Ectodermal cell (in vitro differentiated cells): ENCODE data around the gene CNTNAP5.

Source experiments
- H3K27ac ChIP-seq: 2 replicates; pipeline ENCODE4 v1.7.0; 2013; ENCODE audit warnings: mild to moderate bottlenecking, low read depth, low read length; ENCODE audit not compliant: insufficient read depth, poor library complexity, severe bottlenecking
- H3K27me3 ChIP-seq: 2 replicates; pipeline ENCODE4 v1.7.0; 2013; ENCODE audit warnings: mild to moderate bottlenecking, low read length; ENCODE audit not compliant: insufficient read depth, control insufficient read depth, poor library complexity, severe bottlenecking
- H3K36me3 ChIP-seq: one replicate; pipeline ENCODE4 v1.7.0; 2013; ENCODE audit warnings: low read length; ENCODE audit not compliant: control insufficient read depth, insufficient read depth
- H3K4me1 ChIP-seq: one replicate; pipeline ENCODE4 v1.7.0; 2013; ENCODE audit warnings: low read length; ENCODE audit not compliant: control insufficient read depth, insufficient read depth
- H3K4me3 ChIP-seq: 2 replicates; pipeline ENCODE4 v1.7.0; 2013; ENCODE audit warnings: low read depth, low read length, control low read depth; ENCODE audit not compliant: insufficient read depth
- H3K9me3 ChIP-seq: 2 replicates; pipeline ENCODE4 v1.7.0; 2013; ENCODE audit warnings: mild to moderate bottlenecking, low read length, moderate library complexity; ENCODE audit not compliant: control insufficient read depth
- WGBS, 2 experiments: methylation state at CpG; one replicate each; pipeline ENCODE4 v1.1.7; 2013; ENCODE audit warnings: missing lambda C conversion rate in 2 of 2; 5-methylcytosine and 5-hydroxymethylcytosine counted together

Gene CNTNAP5

DNA sequence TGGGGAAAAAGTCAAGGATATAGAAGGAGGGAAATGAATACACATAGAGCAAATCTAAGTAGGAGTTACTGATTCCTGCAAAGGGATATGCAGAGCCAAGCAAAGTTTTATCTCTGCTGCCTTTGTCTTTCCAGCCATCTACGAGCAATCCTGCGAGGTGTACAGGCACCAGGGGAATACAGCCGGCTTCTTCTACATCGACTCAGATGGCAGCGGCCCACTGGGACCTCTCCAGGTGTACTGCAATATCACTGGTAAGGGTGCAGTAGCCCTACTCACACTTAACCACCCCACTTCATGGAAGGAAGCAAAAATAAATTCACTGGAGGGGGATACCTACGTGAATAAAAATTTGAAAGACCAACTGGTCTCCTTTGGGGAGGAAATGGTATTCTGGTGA is 584.6 kb downstream of the CNTNAP5 start:
- Histone ChIP-seq H3K9me3 (no peaks in the 10 kb centered on the region), H3K4me3 (no peak overlapping the region)
- WGBS, 2 experiments, result 78 to 80% methylated on average over 6 of the region's 6 CpGs

DNA sequence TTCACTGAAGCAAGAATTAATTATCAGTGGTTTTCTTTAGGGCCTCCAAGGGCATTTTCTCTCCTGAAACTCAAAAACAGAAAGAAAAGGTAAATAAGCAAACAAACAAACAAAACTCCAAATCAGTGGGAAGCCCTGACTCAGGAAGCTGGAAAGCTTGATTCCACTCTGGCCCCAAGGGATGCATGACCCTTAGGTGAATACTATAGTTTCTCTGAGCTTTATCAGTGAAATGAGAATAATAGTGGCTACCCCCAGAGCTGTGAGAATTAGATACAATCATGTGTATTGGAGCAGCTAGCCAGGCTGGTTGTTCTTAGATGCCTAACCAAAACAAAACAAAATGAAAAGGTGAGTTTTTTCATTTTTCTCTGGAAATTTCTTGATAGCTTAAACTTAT is 585.1 kb downstream of the CNTNAP5 start:
- Histone ChIP-seq H3K27ac (no peak overlapping the region), H3K36me3 (no peaks in the 10 kb centered on the region), H3K9me3 (no peaks in the 10 kb centered on the region), H3K4me1 (peaks cover 6% of the 10 kb centered on the region), H3K27me3 (no peaks in the 10 kb centered on the region), H3K4me3 (no peak overlapping the region)

More for the DNA sequence above, 584.6 kb downstream of the CNTNAP5 start:
- peaks cover 6% of the 10 kb centered on the region for H3K4me1 ChIP-seq
- H3K27ac ChIP-seq, result no peak overlapping the region
- H3K36me3 ChIP-seq, result no peaks in the 10 kb centered on the region
- no peaks in the 10 kb centered on the region for H3K27me3 ChIP-seq

DNA sequence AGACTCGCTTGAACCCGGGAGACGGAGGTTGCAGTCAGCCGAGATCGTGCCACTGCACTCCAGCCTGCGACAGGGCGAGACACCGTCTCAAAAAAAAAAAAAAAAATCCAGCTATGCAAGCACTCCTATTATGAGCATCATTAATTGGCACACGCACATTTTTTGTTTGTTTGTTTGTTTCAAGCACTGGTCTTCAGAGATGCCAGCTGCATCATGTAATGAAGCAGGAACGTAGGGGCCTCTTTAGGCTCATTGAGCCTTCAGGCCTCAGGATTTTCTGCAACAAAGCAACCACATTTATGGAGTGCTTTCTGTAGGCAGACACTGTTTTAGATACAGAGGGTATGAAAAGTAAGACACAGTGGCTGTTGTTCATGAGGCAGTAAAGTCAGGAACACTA is 585.8 kb downstream of the CNTNAP5 start:
- Histone ChIP-seq H3K36me3 (no peaks in the 10 kb centered on the region), H3K27ac (no peak overlapping the region), H3K4me3 (no peak overlapping the region), H3K9me3 (no peaks in the 10 kb centered on the region), H3K4me1 (peaks cover 6% of the 10 kb centered on the region), H3K27me3 (no peaks in the 10 kb centered on the region)
- 93 to 95% methylated on average over 10 of the region's 10 CpGs for whole genome bisulfite sequencing, 2 experiments

DNA sequence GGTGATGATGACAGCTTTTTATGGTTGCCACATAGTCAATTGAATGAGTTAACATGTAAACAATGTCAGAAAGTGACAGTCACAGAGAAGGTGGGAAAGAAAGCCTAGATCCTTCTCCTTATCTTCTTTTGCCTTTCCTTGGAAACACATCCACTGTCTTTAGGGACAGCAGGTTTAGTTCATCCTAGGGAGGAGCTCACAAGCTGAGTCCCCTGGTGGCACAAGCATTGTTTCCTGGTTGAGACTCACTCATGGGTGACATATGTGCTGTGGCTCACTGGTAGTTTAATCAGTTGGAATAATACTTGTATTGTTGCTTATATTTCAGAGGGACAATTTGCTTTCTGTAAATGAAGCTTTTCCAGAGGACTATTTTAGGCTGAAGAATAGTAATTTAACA is 598.5 kb downstream of the CNTNAP5 start:
- Histone ChIP-seq H3K4me3 (no peak overlapping the region), H3K9me3 (no peaks in the 10 kb centered on the region), H3K4me1 (no peaks in the 10 kb centered on the region), H3K27ac (no peak overlapping the region), H3K27me3 (no peaks in the 10 kb centered on the region), H3K36me3 (no peaks in the 10 kb centered on the region)

DNA sequence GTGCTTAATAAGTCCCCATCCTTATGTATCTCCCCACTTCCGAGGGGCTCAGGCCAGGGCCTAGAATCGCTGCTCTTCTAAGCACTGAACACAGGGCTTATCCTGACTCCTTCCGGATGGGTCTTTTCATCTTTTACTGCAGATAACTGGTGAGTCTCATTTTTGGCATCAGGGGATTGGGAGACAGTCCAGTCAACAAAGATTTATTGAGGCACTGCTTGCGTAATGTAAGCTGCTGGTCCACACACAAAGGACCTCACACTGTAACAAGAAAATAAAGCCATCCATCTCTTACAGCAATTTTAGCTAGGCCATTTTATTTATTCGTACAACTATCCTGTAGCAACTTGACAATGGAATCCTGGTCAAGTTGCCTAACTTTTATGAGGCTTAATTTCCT is 600.5 kb downstream of the CNTNAP5 start:
- Histone ChIP-seq H3K4me1 (no peaks in the 10 kb centered on the region), H3K27ac (no peak overlapping the region), H3K4me3 (no peak overlapping the region), H3K27me3 (no peaks in the 10 kb centered on the region), H3K36me3 (no peaks in the 10 kb centered on the region), H3K9me3 (no peaks in the 10 kb centered on the region)
- 94 to 95% methylated on average over 5 of the region's 5 CpGs for WGBS, 2 experiments

DNA sequence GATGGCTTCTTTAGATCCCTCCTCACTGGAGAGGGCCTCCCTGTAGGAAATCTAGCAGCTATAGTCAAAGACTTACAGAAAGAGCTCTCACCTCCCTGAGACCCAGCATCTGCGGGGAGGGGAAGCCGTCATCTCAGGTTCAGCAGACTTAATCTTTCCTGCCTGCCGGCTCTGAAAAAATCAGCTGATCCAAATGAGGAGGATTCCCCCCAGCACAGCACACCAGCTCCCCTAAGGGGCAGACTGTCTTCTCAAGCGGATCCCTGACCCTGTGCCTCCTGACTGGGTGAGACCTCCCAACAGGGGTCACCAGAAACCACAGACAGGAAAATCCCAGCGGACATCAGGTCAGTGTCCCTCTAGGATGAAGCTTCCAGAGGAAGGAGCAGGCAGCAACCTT is 601.9 kb downstream of the CNTNAP5 start:
- WGBS, 2 experiments, result 88 to 93% methylated on average over 5 of the region's 5 CpGs
- Histone ChIP-seq H3K4me3 (no peak overlapping the region), H3K27me3 (no peaks in the 10 kb centered on the region), H3K36me3 (no peaks in the 10 kb centered on the region), H3K4me1 (no peaks in the 10 kb centered on the region), H3K9me3 (no peaks in the 10 kb centered on the region), H3K27ac (no peak overlapping the region)

DNA sequence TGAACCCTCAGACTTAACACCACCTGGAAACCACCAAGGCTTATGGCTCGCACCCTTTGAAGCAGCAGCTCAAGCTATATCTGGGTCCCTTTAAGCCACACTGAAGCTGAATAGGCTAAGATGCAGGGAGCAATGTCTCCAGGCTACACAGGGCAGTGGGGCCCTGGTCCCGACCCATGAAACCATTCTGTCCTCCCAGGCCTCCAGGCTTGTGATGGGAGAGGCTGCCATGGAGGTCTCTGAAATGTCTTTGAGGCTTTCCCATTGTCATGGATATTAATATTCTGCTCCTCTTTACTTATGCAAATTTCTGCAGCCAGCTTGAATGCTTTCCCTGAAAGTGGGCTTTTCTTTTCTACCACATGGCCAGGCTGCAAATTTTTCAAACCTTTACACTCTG is 608.7 kb downstream of the CNTNAP5 start:
- Histone ChIP-seq H3K4me3 (no peak overlapping the region), H3K36me3 (no peaks in the 10 kb centered on the region), H3K27ac (no peak overlapping the region), H3K9me3 (no peaks in the 10 kb centered on the region), H3K4me1 (no peaks in the 10 kb centered on the region), H3K27me3 (no peaks in the 10 kb centered on the region)
- 88 to 91% methylated on average over 2 of the region's 2 CpGs for WGBS, 2 experiments

DNA sequence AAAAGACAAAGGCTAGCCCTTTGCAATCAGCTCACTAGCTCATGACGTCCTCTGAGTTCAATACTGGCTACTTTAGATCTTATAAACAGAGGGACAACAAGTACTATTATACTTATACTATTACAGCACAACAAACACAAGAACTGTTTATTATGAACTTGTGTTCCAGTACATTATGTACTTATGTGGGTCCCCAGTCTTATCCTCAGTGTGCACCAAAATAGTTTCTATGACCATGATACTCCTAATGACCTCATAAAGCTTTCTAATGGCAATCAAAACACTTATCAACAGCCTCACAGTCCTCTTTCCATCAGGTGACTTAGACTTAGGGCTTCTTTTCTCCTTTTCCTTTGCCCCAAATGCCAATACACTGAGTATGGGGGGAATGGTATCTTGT is 614.4 kb downstream of the CNTNAP5 start:
- Histone ChIP-seq H3K4me1 (no peaks in the 10 kb centered on the region), H3K9me3 (no peaks in the 10 kb centered on the region), H3K27me3 (no peaks in the 10 kb centered on the region), H3K27ac (no peak overlapping the region), H3K4me3 (no peak overlapping the region), H3K36me3 (no peaks in the 10 kb centered on the region)
- 83 to 91% methylated on average over 1 of the region's 1 CpG for WGBS, 2 experiments

DNA sequence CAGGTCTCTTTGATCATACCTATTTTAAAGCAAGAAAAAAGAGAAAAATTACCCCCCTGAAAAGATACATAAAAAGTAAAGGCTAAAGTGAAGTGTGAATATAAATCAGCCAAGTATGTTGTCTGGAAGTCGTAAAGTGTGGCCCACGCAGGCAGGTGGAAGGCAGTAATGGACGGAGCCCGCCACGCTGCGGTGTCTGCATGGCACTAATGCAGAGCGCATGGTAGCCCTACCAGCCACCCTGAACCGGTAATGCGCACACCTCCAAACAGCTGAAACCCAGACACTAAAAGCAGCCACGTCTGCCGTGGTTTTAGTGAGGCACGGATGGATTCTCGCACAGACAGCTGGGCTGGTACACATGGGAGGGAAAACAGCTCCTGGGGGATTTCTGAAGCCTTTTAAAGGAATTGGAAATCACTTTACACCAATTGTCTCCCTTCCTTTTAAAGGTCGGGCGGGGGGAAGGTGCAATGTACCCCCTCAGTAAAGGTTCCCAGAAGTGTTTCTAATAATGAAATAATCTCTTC is 615.2 kb downstream of the CNTNAP5 start:
- H3K4me1 ChIP-seq, result no peaks in the 10 kb centered on the region
- 96 to 97% methylated on average over 15 of the region's 15 CpGs for WGBS, 2 experiments
- no peaks in the 10 kb centered on the region for H3K9me3 ChIP-seq
- no peak overlapping the region for H3K4me3 ChIP-seq
- H3K27me3 ChIP-seq, result no peaks in the 10 kb centered on the region
- no peaks in the 10 kb centered on the region for H3K36me3 ChIP-seq
- H3K27ac ChIP-seq, result no peak overlapping the region

DNA sequence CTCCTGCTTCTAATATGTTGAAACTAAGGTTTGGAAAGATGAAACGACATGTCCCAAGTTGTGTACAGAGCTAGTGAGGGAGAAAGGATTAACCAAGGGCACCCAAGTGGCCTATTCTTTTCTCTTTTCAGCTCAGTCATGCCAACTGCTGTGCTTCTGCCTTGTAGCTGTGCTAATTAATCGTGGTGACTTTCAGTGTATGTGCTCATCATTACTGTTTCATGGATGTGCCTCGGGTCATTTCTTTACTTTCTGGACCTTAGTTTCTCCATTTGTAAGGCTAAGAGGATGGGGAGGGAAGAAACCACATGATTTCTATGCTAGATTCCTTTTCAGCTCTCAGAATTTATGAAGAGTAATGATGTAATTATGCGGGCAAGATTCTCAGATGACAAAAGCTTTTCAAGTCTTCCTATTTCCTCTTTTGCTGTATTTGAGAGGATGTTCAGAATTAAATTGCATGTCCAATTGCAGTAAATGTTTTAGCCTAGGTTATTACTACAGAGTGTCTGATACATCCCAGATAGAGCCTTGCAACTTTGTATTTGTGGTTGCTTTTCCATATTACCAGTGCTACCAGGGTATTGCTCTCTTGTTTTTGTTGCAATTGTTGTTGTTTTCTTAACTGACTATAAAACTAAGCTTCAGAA is 621.2 kb downstream of the CNTNAP5 start:
- H3K4me1 ChIP-seq, result no peaks in the 10 kb centered on the region
- WGBS, 2 experiments, result 52 to 67% methylated on average over 4 of the region's 4 CpGs
- no peak overlapping the region for H3K4me3 ChIP-seq
- no peak overlapping the region for H3K27ac ChIP-seq
- H3K9me3 ChIP-seq, result no peaks in the 10 kb centered on the region
- no peaks in the 10 kb centered on the region for H3K27me3 ChIP-seq
- H3K36me3 ChIP-seq, result no peaks in the 10 kb centered on the region

DNA sequence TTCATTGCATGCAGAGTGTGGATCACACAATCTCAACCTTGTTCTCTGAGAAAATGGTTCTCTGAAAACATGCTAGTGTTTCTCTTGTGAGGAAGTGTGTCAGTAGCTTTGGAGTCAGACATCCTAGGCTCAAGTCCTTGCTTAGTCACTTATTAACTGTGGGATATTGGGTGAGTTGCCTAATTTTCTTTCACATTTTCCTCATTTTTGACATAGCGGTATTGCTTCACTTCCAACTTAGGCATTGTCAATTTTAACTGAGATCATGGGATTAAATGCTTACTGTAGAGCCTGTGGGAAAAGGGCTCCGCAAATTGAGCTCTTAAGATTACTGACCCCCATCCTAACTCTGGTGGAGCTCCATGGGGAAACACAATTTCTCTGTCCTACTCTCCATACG is 622.2 kb downstream of the CNTNAP5 start:
- 93 to 97% methylated on average over 3 of the region's 3 CpGs for WGBS, 2 experiments
- H3K4me3 ChIP-seq, result no peak overlapping the region

More for the DNA sequence above, 622.2 kb downstream of the CNTNAP5 start:
- Histone ChIP-seq H3K9me3 (no peaks in the 10 kb centered on the region), H3K27ac (no peak overlapping the region), H3K36me3 (no peaks in the 10 kb centered on the region), H3K4me1 (peaks cover 8% of the 10 kb centered on the region), H3K27me3 (no peaks in the 10 kb centered on the region)
